ENCODE measurements around the gene IFT57. TPM values are rescaled to one million over a fixed set of nuclear protein-coding genes. Genes with fewer than 3 reads are reported as not detected.

Gene IFT57
- total RNA-seq, 1 experiment from 2014 or later = 17.6 TPM

DNA sequence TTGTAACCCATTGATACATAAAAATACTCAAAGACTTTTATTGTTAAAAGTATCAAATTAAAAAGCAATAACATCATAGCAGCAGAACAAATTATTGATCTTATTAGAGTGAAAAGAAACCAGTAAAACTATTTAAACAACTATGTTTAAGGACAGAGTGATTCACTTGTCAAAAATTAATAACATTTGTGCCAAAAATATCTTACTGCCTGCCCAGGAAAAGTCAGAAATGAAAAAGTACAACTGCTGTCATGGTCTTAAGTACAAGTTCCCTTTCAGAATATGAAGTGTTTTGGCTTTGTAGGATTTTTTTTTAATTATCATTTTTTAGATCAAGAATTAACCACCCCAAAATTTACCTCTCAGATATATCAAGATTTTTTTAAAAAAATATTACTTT is 3.4 kb downstream of the IFT57 start:
- Histone ChIP-seq H3K4me3 (ENCODE audit: low read depth, low read length) (no peak overlapping the region), H3K27me3 (replicated peaks; ENCODE audit: control insufficient read depth, insufficient read depth, low read length) (no peaks in the 10 kb centered on the region), H3K4me1 (0 out of 2 replicates have a peak, but pooled peaks cover 1% of the 10 kb centered on the region), H3K9me3 (no peaks in the 10 kb centered on the region), H3K36me3 (ENCODE audit: control insufficient read depth, insufficient read depth, low read length) (no peaks in the 10 kb centered on the region)
- Mint-ChIP-seq H3K36me3 (ENCODE audit: insufficient read depth, unreplicated experiment) (peaks cover 12% of the 10 kb centered on the region), H3K4me3 (ENCODE audit: unreplicated experiment) (no peak overlapping the region), H3K4me1 (ENCODE audit: low read depth, unreplicated experiment) (peaks cover 7% of the 10 kb centered on the region), H3K27ac (ENCODE audit: unreplicated experiment) (no peak overlapping the region), H3K27me3 (ENCODE audit: insufficient read depth, unreplicated experiment) (no peaks in the 10 kb centered on the region), H3K9me3 (ENCODE audit: unreplicated experiment) (no peaks in the 10 kb centered on the region)
- TF ChIP-seq, protein P1, sequence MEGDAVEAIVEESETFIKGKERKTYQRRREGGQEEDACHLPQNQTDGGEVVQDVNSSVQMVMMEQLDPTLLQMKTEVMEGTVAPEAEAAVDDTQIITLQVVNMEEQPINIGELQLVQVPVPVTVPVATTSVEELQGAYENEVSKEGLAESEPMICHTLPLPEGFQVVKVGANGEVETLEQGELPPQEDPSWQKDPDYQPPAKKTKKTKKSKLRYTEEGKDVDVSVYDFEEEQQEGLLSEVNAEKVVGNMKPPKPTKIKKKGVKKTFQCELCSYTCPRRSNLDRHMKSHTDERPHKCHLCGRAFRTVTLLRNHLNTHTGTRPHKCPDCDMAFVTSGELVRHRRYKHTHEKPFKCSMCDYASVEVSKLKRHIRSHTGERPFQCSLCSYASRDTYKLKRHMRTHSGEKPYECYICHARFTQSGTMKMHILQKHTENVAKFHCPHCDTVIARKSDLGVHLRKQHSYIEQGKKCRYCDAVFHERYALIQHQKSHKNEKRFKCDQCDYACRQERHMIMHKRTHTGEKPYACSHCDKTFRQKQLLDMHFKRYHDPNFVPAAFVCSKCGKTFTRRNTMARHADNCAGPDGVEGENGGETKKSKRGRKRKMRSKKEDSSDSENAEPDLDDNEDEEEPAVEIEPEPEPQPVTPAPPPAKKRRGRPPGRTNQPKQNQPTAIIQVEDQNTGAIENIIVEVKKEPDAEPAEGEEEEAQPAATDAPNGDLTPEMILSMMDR (IDR thresholded peaks at IDR 0.05; ENCODE audit: insufficient read depth in 1 of 2, low read depth in 1 of 2, low read length in 1 of 2, severe bottlenecking in 1 of 2, unreplicated experiment in 1 of 2) = no peak
- CTCF ChIA-PET = no interaction called here
- intact Hi-C loops (cut with micrococcal nuclease; ENCODE audit: unreplicated experiment) = no loop called here
- BruUV-seq (replicated peaks) = no TSS peak
- POLR2A ChIA-PET = no interaction called here
- no peak for DNase-seq

DNA sequence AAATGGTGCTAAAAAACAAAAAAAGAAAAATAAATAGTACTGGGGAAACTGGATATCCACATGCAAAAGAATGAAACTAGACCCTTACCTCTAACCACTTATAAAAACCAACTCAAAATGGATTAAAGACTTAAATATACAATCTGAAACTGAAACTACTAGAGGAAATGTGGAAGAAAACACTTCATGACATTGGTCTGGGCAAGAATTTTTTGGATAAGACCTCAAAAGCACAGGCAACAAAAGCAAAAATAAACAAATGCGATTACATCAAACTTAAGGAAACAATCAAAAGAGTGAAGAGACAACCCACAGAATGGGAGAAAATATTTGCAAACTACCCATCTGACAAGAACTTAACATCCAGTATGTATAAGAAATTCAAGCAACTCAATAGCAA is 6.4 kb downstream of the IFT57 start:
- no peaks in the 10 kb centered on the region for H3K9me3 Mint-ChIP-seq (ENCODE audit: unreplicated experiment)
- ChIA-PET POLR2A (no interaction called here), CTCF (interaction anchor here (0.7 kb wide), 1 partner anchor 261 kb away, joined by 3 read pairs; no protein-coding TSS in a partner anchor)
- Histone ChIP-seq H3K4me3 (ENCODE audit: low read depth, low read length) (no peak overlapping the region), H3K36me3 (ENCODE audit: control insufficient read depth, insufficient read depth, low read length) (no peaks in the 10 kb centered on the region), H3K4me1 (no peaks in the 10 kb centered on the region), H3K27me3 (replicated peaks; ENCODE audit: control insufficient read depth, insufficient read depth, low read length) (no peaks in the 10 kb centered on the region), H3K9me3 (no peaks in the 10 kb centered on the region)
- H3K27ac Mint-ChIP-seq (ENCODE audit: unreplicated experiment) = no peak overlapping the region
- H3K36me3 Mint-ChIP-seq (ENCODE audit: insufficient read depth, unreplicated experiment) = peaks cover 6% of the 10 kb centered on the region
- no peaks in the 10 kb centered on the region for H3K4me1 Mint-ChIP-seq (ENCODE audit: low read depth, unreplicated experiment)
- H3K27me3 Mint-ChIP-seq (ENCODE audit: insufficient read depth, unreplicated experiment) = no peaks in the 10 kb centered on the region
- no peak for DNase-seq
- intact Hi-C loops (cut with micrococcal nuclease; ENCODE audit: unreplicated experiment) = no loop called here
- TF ChIP-seq, protein P1 (IDR thresholded peaks at IDR 0.05; ENCODE audit: insufficient read depth in 1 of 2, low read depth in 1 of 2, low read length in 1 of 2, severe bottlenecking in 1 of 2, unreplicated experiment in 1 of 2) = no peak
- H3K4me3 Mint-ChIP-seq (ENCODE audit: unreplicated experiment) = no peak overlapping the region
- BruUV-seq (replicated peaks) = no TSS peak

DNA sequence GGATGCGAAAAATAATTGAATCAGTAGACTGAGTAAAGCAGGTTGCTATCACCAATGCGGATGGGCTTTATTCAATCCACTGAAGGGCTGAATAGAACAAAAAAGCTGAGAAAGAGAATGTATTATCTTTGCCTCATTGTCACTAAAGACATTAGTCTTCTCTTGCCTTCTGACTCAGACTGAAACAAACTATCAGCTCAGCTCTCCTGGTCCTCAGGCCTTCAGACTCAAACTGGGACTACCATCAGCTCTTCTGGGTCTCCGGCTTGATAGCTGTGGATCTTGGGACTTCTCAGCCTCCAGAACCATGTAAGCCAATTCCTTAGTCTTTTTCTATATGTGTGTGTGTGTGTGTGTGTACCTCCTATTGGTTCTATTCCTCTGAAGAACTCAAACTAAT is 12.6 kb downstream of the IFT57 start:
- Histone ChIP-seq H3K4me1 (no peaks in the 10 kb centered on the region), H3K9me3 (no peaks in the 10 kb centered on the region), H3K36me3 (ENCODE audit: control insufficient read depth, insufficient read depth, low read length) (no peaks in the 10 kb centered on the region), H3K27me3 (replicated peaks; ENCODE audit: control insufficient read depth, insufficient read depth, low read length) (no peaks in the 10 kb centered on the region), H3K4me3 (ENCODE audit: low read depth, low read length) (no peak overlapping the region)
- Mint-ChIP-seq H3K36me3 (ENCODE audit: insufficient read depth, unreplicated experiment) (no peaks in the 10 kb centered on the region), H3K4me1 (ENCODE audit: low read depth, unreplicated experiment) (no peaks in the 10 kb centered on the region), H3K4me3 (ENCODE audit: unreplicated experiment) (no peak overlapping the region), H3K9me3 (ENCODE audit: unreplicated experiment) (no peaks in the 10 kb centered on the region), H3K27ac (ENCODE audit: unreplicated experiment) (no peak overlapping the region), H3K27me3 (ENCODE audit: insufficient read depth, unreplicated experiment) (no peaks in the 10 kb centered on the region)
- DNase-seq = no peak
- intact Hi-C loops (cut with micrococcal nuclease; ENCODE audit: unreplicated experiment) = no loop called here
- ChIA-PET POLR2A (no interaction called here), CTCF (no interaction called here)
- no TSS peak for BruUV-seq (replicated peaks)
- TF ChIP-seq, protein P1 (IDR thresholded peaks at IDR 0.05; ENCODE audit: insufficient read depth in 1 of 2, low read depth in 1 of 2, low read length in 1 of 2, severe bottlenecking in 1 of 2, unreplicated experiment in 1 of 2) = no peak
